Muscle layer of colon (tissue), 2 donors: Measurements from ENCODE around the gene SAP30BP.

ENCODE experiments used
- H3K27ac ChIP-seq: one replicate; pipeline ENCODE4 v1.7.0; 2013; ENCODE audit warnings: low read depth, mild to moderate bottlenecking, low read length, moderate library complexity
- H3K27me3 ChIP-seq, 2 donors: one replicate each; pipeline ENCODE4 v1.7.0; 2013; ENCODE audit warnings: low read length in 2 of 2, mild to moderate bottlenecking in 2 of 2; ENCODE audit not compliant: insufficient read depth in 2 of 2, control insufficient read depth in 1 of 2
- H3K36me3 ChIP-seq: one replicate; pipeline ENCODE4 v1.7.0; 2013; ENCODE audit warnings: mild to moderate bottlenecking, low read length; ENCODE audit not compliant: insufficient read depth
- H3K4me1 ChIP-seq: one replicate; pipeline ENCODE4 v1.7.0; 2013; ENCODE audit warnings: mild to moderate bottlenecking, low read length; ENCODE audit not compliant: insufficient read depth
- H3K4me3 ChIP-seq, 2 donors: one replicate each; pipeline ENCODE4 v1.7.0; 2013; ENCODE audit warnings: low read length in 2 of 2, low read depth in 1 of 2, mild to moderate bottlenecking in 1 of 2, moderate library complexity in 1 of 2
- H3K9ac ChIP-seq: one replicate; pipeline ENCODE4 v1.7.0; 2013; ENCODE audit warnings: low read length
- H3K9me3 ChIP-seq: one replicate; pipeline ENCODE4 v1.7.0; 2013; ENCODE audit warnings: mild to moderate bottlenecking, low read length
- donor health status: abdominal sarcoma.
- donor health status: Adenocarcinoma of cecum.

The SAP30BP gene

GRCh38 chr17:75723171-75723930 lies 56.2 kb downstream of the SAP30BP start:
- Histone ChIP-seq H3K4me1 (peaks cover 4% of the 10 kb centered on the region), H3K27me3 (peaks cover 9 to 41% of the 10 kb centered on the region in 2 donors), H3K9me3 (no peaks in the 10 kb centered on the region), H3K36me3 (no peaks in the 10 kb centered on the region), H3K4me3 (no peak overlapping the region), H3K9ac (no peak overlapping the region), H3K27ac (no peak overlapping the region)

DNA sequence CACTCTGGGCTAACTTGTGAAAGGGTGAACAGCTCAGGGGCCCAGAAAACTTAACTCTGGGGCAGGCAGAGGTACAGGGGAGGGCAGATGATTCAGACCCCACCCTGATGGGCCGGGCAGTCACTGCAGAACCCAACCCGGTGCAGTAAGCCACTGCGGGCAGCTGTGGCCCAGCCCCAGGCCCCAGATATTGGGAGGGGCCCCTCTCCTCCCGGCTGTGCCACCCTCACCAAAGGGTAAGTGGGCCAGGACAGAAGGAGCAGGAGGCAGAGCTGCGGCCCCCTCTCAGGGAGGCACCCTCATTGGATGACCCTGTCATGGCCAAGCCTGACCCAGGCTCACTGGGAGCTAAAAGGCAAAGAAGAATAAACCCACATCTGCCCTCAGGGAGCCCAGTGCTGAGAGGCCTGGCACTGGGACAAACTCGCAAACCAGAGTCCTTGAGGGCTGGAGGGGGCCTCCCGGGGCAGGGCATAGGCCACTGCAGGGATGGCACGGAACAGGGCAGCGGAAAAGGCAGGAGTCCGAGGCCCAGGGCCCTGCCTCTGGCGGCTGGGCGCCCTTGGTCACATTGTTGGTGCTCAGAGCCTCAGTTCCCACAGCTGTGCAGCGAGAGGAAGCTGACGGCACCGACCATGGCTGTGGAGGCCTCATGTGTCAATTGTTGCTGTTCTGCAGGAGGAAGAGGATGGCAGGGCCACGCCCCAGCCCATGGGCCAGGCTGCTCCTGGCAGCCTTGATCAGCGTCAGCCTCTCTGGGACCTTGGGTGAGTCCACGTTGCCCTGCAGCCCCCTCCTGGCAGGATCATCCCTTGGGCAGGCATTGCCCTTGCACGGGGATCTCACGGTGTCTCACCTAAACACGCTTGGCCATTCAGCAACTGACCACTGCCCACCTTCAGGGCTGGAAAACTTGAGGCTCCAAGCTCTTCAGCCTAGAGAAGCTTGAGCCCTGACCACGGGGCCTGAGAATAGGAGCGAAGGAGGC lies 57.2 kb downstream of the SAP30BP start:
- H3K27me3 ChIP-seq, result peaks cover 9 to 41% of the 10 kb centered on the region in 2 donors
- H3K4me3 ChIP-seq, result no peak overlapping the region
- peaks cover 4% of the 10 kb centered on the region for H3K4me1 ChIP-seq
- H3K36me3 ChIP-seq, result no peaks in the 10 kb centered on the region
- H3K9me3 ChIP-seq, result no peaks in the 10 kb centered on the region
- no peak overlapping the region for H3K27ac ChIP-seq
- no peak overlapping the region for H3K9ac ChIP-seq

DNA sequence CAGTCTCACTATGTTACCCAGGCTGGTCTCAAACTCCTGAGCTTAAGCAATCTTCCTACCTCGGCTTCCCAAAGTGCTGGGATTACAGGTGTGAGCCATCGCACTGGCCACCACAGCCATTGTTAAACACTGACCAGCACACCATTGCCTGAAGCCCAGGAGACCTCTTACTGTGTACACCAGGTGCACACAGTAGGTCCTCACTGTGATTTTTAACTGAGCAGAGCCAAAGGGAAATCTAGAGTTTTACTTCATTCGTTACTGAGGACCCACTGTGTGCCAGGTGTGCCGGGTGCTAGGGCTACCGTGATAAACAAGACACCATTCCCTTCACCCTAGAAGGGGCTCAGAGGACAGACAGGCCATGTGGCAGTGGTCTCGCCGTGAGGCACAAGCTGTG lies 58.4 kb downstream of the SAP30BP start:
- H3K4me3 ChIP-seq, result no peak overlapping the region
- H3K36me3 ChIP-seq, result no peaks in the 10 kb centered on the region
- H3K27me3 ChIP-seq, result peaks cover 9 to 40% of the 10 kb centered on the region in 2 donors
- H3K27ac ChIP-seq, result no peak overlapping the region
- no peak overlapping the region for H3K9ac ChIP-seq
- peaks cover 4% of the 10 kb centered on the region for H3K4me1 ChIP-seq
- no peaks in the 10 kb centered on the region for H3K9me3 ChIP-seq

DNA sequence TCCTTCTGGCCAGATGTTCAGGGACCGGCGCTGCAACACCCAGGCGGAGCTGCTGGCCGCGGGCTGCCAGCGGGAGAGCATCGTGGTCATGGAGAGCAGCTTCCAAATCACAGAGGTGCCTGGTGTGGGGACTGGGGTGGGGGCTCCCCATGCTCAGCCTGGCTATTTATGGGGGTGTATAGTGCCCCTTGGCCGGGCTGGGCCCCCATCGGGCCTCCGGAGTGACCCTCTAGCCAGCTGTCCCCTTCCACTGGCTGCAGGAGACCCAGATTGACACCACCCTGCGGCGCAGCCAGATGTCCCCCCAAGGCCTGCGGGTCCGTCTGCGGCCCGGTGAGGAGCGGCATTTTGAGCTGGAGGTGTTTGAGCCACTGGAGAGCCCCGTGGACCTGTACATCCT lies 60.3 kb downstream of the SAP30BP start:
- no peak overlapping the region for H3K27ac ChIP-seq
- H3K4me1 ChIP-seq, result no peaks in the 10 kb centered on the region
- H3K9ac ChIP-seq, result no peak overlapping the region
- H3K27me3 ChIP-seq, result peaks cover 1 to 24% of the 10 kb centered on the region in 2 donors
- no peaks in the 10 kb centered on the region for H3K36me3 ChIP-seq
- H3K9me3 ChIP-seq, result no peaks in the 10 kb centered on the region
- no peak overlapping the region for H3K4me3 ChIP-seq

DNA sequence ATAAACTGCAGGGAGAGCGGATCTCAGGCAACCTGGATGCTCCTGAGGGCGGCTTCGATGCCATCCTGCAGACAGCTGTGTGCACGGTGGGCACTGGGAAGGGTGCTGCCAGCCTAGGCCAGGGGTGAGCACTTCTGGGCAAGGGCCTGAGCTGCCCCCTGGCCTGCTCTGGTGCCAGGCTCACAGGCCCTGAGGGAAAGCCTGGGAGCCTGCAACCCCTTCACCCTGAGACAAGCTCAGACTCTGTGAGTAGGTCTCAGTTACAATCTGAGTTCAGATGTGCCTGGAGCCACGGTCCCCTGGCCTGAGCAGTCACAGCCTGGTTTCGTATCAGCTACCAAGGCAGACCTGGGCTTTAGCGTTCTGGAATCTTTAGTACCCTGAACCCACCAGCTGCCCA lies 62.2 kb downstream of the SAP30BP start:
- Histone ChIP-seq H3K9ac (no peak overlapping the region), H3K4me3 (no peak overlapping the region), H3K36me3 (no peaks in the 10 kb centered on the region), H3K27me3 (peaks cover 0 to 4% of the 10 kb centered on the region in 2 donors), H3K27ac (no peak overlapping the region), H3K9me3 (no peaks in the 10 kb centered on the region), H3K4me1 (no peaks in the 10 kb centered on the region)

DNA sequence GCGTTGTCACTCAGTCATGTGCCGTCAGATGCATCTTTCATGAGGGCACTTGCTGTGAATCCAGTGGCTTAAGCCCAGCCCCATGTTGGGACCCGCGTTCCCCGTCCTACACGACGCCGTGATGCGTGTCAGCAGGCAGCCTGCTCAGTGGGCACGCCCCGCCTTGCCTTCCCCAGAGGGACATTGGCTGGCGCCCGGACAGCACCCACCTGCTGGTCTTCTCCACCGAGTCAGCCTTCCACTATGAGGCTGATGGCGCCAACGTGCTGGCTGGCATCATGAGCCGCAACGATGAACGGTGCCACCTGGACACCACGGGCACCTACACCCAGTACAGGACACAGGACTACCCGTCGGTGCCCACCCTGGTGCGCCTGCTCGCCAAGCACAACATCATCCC lies 62.9 kb downstream of the SAP30BP start:
- no peak overlapping the region for H3K27ac ChIP-seq
- no peaks in the 10 kb centered on the region for H3K4me1 ChIP-seq
- H3K36me3 ChIP-seq, result no peaks in the 10 kb centered on the region

GRCh38 chr17:75731086-75731715 lies 64.1 kb downstream of the SAP30BP start:
- no peaks in the 10 kb centered on the region for H3K4me1 ChIP-seq
- no peaks in the 10 kb centered on the region for H3K27me3 ChIP-seq
- no peaks in the 10 kb centered on the region for H3K9me3 ChIP-seq
- no peaks in the 10 kb centered on the region for H3K36me3 ChIP-seq
- H3K27ac ChIP-seq, result no peak overlapping the region
- H3K9ac ChIP-seq, result no peak overlapping the region
- no peak overlapping the region for H3K4me3 ChIP-seq

More for the DNA sequence above, 62.9 kb downstream of the SAP30BP start:
- no peaks in the 10 kb centered on the region for H3K9me3 ChIP-seq
- no peak overlapping the region for H3K9ac ChIP-seq
- H3K27me3 ChIP-seq, result no peaks in the 10 kb centered on the region
- no peak overlapping the region for H3K4me3 ChIP-seq

GRCh38 chr17:75731716-75732498 lies 64.8 kb downstream of the SAP30BP start:
- no peaks in the 10 kb centered on the region for H3K27me3 ChIP-seq
- no peaks in the 10 kb centered on the region for H3K4me1 ChIP-seq
- no peak overlapping the region for H3K4me3 ChIP-seq
- no peaks in the 10 kb centered on the region for H3K9me3 ChIP-seq
- H3K27ac ChIP-seq, result no peak overlapping the region
- H3K36me3 ChIP-seq, result no peaks in the 10 kb centered on the region
- no peak overlapping the region for H3K9ac ChIP-seq

DNA sequence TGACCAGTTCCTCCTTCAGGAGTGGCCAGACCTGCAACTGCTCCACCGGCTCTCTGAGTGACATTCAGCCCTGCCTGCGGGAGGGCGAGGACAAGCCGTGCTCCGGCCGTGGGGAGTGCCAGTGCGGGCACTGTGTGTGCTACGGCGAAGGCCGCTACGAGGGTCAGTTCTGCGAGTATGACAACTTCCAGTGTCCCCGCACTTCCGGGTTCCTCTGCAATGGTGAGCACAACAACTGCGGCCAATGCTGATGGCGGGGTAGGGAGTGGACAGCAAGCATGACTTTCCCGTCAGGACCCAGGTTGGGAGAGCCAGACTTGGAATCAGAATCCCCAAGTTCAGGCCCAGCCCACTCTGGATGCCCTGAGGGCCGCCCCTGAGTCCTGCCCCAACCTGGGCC lies 66.3 kb downstream of the SAP30BP start:
- no peaks in the 10 kb centered on the region for H3K4me1 ChIP-seq
- no peaks in the 10 kb centered on the region for H3K36me3 ChIP-seq
- no peak overlapping the region for H3K9ac ChIP-seq

DNA sequence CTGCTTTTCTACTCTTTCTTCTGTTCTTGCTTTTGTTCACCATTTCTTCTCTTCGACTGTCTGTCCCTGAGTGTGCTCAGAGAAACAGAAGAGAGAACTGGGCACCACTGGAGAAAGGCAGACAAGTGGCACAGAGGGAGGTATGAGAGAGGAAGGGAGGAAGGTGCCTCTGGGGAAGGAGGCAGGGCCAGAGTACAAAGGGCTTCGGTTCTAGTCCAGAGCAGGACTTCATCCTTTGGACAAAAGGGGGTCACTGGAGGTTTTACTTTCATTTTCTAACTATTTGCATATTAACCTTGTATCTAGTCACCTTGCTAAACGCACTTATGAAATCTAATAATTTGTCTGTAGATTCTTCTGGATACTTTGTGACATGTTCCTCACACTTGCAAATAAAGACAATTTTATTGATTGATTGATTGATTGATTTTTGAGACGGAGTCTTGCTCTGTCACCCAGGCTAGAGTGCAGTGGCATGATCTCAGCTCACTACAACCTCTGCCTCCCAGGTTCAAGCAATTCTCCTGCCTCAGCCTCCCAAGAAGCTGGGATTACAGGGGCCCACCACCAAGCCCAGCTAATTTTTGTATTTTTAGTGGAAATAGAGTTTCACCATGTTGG lies 67.6 kb downstream of the SAP30BP start:
- no peaks in the 10 kb centered on the region for H3K27me3 ChIP-seq
- no peaks in the 10 kb centered on the region for H3K9me3 ChIP-seq

More for the DNA sequence above, 66.3 kb downstream of the SAP30BP start:
- Histone ChIP-seq H3K9me3 (no peaks in the 10 kb centered on the region), H3K27ac (no peak overlapping the region), H3K4me3 (no peak overlapping the region), H3K27me3 (no peaks in the 10 kb centered on the region)

More for the DNA sequence above, 67.6 kb downstream of the SAP30BP start:
- Histone ChIP-seq H3K9ac (no peak overlapping the region), H3K27ac (no peak overlapping the region), H3K4me3 (no peak overlapping the region), H3K4me1 (no peaks in the 10 kb centered on the region), H3K36me3 (no peaks in the 10 kb centered on the region)
